Hematopoietic multipotent progenitor cell treated with erythropoietin and hydrocortisone succinate and interleukin-3 and kit ligand, for 4 days (in vitro differentiated cells): ENCODE measurements around the gene CBR1.

Source experiments
- DNase-seq: peaks from one replicate; pipeline ENCODE4 v3.0.0-alpha.2; 2015

CBR1 gene

DNA sequence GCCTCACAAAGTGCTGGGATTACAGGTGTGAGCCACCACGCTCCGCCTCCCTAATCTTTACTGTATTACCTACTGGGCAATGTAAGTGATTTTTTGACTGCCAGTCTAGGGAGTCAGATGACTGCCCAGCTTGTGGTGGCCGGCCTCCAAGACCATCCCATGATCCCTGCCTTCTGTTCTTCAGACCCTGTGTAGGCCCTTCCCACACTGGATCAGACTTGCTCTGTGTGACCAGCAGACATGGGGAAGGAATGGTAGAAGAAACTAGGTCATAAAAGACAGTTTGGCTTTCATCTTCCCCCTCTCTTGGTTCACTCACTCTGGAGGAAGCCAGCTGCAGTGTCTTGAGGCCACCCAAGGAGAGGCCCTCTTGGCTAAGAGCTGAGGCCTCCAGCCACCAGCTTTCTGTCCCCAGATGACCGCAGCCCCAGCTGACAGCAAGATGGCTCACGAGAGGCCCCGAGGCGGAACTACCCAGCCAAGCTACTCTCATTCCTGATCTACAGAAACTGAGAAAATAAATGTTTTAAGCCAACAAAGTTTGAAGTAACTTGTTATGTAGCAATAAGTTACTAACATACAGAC, 50.6 kb downstream of the CBR1 start:
- DNase-seq: no peak
